Stimulated activated CD4-positive, alpha-beta T cell treated with anti-CD3 and anti-CD28 coated beads, Interleukin-12 subunit alpha, Interleukin-12 subunit beta, amount 100 ng/mL, for 4 hours (primary cell): ENCODE data around the gene AUTS2.
"Not testable (repeated sequence)": the region's sequence is repeated elsewhere in the genome, so short reads cannot be mapped to it uniquely, and the experiment has no call there.

ENCODE experiments used
- DNase-seq: peaks from one replicate; pipeline ENCODE4 v3.0.0-alpha.2; 2020

AUTS2 gene

DNA sequence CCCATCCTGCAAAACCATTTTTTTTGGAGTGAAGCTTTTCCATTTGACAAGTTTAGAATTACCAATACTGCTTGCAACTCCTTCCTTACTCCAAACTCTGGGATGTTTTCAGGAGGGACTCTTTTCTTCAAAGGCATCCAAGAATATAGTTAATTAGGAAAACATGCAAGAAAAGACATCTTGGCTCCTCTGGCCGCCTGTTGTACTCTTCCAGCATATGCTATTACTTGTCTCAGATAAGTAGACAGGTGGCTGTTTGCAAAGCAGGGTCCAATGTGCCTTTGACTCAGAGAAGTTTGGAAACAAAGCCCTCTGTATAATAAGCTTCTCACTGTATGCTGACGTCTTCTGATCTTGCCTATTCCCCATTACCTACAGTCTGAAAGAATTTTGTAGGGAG is 746.5 kb downstream of the AUTS2 start:
- no peak for DNase-seq

DNA sequence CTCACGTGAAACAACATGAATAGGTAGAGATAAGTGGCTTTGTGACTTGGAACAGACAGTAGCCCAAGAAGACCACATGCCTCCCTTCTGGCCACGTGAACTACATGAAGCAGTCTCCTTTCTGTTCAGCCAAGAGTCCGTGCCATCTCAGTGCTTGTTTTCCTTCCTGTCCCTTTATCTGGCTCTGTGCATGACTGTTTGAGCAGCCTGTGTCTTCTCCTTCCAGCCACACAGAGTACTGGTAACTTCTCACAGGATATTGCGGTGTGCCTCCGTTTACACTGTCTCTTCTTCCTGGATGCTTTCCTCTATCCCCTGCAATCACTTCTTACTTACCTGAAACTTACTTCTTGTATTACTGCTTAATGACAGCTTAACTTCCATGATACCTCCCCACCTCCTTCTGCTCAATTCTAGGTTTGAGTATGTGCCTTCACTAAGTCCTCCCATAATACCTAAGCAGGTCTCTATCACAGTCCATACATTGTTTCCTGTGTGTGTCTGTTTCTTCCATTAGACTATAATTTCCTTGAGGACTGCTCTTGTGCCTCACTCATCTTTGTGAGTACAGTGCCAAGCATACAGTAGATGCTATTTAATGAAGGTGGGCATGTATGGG is 748.7 kb downstream of the AUTS2 start:
- no peak for DNase-seq

DNA sequence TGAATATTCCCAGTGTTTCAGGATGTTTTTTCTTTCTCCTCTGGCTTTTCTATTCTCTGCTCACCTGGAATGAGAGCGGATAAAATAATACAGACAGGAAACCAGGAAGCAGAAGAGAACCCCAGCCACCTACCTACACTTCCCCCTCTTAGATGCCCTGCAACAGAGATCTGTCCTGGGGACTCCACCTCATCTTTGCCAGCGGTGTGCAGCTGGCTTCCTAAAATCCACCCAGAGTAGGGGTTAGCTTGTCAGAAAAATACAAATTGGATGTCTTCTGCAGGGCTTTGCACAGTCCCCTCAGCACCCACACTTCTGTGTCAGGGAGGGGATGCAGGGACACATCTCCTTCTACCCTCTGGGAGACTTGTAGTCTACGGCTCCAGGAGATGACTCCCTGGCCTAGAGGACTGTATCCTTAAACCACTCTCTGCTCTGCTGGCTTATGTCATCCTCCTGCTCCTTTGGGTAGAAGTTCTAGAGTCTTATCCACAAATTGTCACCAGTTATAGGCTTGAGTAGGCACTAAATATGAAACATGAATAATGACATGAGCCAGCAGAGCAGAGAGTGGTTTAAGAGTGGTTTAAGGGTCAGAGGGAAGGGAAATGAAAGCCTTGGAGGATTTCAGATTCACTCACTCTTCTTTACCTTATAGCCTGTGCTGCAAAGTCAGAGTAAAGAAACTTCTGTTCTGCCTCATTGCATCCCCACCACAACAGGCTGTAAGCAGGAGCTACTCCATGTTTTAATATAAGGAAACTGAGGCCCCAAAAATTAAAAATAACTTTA is 749.4 kb downstream of the AUTS2 start:
- DNase-seq = no peak

DNA sequence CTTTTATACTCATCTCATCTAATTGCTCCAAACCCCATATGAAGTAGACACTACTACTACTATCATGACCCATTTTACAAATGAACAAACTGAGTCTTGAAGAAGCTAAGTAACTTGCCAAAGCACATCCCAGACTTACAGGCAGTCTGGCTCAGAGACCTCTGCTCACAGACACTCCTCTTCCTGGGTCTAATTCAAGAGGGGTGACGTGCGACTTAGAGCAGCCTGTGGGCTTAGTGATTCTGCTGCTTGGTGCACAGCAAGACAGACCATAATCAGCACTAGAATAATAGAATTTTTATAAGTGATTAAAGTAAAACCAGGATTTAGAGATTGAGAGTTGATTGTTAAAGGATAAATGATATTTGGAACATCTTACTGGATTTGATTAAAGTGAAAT is 750.8 kb downstream of the AUTS2 start:
- no peak for DNase-seq

DNA sequence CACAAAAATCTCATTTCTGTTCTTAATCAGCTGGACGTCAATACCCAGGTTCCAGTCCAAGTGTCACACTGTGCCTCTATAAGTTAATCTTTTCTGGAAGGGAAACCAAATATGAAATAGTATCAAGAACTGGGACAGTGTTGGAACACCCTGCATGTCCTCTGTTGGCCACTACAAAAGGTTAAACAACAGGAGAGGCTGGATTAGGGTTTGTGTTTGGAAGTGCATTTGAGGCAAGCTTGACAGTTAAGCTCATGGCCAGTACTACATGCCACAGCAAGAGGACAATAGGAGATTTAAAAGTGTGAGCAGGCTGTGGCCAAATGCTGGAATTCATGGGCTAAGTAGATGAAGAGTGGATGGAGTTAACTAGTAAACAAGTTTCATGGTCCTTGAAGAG is 751.5 kb downstream of the AUTS2 start:
- DNase-seq = no peak

DNA sequence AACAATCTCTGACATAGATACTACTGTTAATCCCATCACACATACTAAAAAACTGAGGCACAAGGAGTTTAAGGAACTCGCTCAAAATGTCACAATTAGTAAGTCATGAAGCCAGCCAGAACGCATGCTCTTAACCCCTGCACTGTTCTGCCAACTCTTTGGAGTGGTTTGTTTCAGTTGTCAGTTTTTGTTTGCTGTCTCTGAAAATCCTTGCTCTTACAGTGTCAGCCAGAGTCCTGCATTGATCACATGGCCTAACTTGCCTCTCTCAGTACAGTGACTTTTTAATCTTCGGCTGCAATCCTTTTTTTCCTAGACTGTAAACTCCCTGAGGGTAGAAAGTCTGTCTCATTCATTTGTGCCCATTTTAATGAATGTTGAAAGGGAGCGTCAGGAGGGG is 753.8 kb downstream of the AUTS2 start:
- no peak for DNase-seq

DNA sequence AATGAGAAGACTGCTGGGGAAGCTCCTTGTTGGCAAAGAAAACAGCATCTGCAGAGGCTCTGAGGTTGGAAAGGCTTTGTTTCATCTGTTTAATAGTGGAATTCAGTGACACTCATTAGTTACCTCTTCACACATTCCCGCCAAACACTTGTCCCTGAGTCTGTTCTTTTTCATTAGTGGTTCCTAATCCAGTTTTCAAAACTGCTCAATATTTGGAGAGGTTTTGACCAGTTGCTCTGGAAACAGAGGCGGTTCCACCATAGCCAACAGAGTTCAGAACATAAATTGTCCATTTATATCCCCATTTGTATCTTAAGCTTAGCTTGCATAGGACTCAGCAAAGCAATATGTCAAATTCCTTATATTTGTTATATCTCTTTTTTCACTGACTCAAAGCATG is 754.6 kb downstream of the AUTS2 start:
- DNase-seq = no peak

DNA sequence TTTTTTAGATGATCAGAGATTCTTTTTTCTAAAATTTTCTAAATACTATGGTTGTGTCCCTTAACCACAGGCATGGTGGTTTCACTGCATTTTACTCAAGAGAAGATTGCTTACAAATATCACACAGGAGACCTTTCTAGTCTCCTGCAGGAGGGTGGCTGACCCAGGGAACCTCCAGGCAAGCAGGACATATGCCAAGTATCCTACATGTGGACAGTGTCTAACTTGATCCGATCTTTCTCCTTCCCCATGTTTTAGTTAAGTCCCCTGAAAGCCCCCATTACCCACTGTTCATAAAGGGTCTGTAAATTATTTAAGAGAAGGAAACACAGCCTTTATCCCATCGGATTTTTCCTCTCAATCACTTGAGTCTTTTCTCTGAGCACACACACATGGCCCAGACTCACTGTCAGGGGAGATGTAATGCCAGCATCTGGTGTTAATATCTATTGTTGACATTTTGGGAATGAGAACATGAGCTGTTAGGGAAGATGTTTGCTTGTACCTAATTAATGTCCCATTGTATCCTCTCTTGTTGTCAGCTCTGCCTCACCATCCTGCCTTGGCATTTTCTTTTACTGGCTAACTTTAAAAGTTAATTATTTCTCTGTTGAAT is 755.2 kb downstream of the AUTS2 start:
- DNase-seq = no peak

DNA sequence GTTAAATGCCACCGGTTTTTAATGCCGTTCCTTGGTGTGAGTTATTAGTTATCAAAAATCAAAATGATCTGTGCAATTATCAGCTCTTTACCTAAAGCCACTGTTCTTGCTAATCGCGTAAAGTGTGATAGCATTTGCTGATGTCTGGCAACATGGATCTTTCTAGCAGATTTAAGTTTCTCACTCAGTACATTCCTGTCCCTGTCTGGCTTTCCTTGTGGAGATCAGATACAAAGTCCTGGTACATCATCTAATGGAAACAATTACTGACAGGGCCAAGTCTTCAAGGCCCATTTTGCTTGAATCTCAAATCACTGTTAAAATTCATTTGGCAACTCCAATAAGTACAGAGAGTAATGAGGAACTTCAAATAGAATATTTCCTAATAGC is 755.7 kb downstream of the AUTS2 start:
- DNase-seq = no peak

DNA sequence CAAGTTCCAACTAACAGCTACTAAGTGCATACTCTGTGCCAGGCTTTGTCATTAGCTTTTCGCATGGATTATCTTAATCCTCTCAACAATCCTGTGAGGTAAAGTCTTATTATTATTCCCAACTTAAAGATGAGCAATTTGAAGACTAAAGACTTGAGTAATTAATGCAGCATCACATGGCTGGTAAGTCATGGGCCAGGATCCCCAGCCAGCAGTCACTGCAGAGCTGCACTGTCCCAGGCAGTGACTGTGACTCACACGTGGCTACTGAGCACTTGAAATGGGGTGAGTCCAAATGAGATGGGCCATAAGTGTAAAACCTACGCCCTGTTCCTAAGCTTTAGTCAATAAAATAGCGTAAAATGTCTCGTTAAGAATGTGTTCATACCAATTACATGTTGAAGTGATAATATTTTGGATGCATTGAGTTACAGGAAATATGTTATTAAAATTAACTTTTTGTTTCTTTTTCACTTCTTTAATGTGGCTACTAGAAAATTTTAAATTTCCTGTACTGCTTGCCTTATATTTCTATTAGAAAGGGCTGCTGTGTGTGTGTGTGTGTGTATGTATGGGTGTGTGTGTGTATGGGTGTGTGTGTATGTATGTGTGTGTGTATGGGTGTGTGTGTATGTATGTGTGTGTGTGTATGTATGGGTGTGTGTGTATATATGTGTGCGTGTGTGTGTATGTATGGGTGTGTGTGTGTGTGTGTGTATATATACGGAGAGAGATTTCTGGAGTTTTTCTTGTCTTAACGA is 756.3 kb downstream of the AUTS2 start:
- no peak for DNase-seq

DNA sequence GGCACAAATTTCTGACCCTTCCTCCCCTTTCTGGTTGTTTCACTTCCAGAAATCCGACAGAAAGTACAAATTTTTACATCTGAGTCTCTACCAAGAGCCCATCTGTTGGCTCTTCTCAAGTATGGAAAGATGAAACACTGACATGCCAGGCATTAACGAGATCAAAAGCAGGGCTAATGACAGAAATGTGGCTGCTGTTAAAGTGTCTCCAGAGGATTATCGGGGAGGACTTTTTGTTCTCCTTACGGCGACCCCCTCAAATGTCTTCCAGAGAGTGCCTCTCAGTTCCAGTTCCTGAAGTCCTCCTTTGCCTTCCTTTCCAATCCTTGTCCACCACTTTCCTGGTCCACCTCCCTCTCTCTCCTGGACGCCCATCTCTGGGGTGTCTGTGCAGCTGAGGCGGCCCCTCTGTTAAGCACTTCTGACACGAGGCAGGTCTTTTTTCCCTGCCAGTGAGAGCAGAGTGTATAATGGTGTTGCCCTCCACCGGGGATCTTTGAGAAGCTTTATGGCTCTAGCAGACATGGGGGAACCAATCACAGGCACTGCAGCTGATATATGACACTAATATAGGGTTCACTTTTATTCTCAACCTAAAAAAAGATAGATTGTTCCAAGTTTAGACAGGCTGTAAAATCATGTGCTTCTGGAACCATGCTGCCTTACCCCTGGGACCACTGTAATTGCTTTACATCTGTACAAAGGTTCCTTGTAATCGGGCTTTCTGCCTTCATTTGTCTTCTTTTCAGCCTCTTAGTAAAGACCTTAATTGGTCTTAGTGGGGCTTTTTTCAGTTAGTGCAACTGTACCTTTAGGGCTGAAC is 757.1 kb downstream of the AUTS2 start:
- DNase-seq = no peak

DNA sequence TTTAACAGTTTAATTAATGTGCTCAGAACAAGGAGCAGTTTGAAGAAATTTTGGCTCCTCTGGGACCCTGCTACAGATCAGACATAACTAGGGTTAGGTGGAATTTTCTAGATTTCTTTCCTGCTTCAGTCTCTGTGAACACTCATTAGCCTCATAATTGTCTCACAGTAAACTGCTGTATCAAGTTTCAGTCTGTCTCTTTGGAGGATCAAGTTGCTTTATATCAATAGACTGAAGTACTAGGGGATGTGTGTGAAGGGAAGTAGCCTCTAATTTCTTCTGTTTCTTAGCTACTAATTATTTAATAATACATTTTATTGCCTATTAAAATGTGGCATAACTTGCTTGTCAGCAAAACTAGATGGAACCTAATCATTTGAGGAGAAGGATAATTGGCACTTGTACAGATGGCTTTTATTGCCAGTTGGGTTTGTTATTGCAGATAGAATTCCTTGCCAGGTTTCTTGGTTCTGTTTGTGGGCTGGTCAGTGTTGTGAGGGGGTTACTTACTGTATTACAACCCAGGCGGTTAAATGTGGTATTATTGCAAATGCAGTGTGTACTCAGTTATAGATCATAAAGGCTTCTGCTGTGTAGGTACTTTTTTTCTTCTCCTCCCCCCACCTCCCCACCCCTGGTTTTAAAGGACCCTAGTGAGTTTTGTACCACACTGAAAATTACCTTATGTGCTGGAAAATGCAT is 758.0 kb downstream of the AUTS2 start:
- DNase-seq = no peak

DNA sequence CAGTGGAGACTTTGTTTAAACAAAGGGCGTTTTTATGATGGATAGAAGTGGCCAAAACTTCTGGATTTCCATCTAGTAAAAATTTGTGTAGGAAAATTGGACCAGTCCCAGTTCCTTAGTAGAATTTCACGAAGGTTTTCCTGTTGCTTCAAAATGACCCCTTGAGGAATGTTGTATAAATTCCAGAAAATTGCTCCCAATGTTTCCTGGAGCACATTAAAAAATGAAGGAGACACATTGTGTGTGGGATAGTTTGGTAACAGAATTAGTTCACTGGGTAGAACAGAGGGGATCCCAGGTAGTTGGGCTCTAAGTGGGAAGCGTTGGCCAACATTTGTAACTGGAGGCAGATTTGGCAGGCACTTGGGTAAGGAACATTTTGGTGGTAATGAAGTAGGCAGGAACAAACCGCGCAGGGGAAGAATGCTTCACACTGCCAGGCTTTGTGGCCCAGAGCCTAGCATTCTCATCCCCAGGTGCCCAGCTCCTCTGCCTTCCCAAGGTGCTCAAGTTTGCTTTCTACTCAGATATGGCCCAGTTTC is 758.6 kb downstream of the AUTS2 start:
- DNase-seq = no peak

DNA sequence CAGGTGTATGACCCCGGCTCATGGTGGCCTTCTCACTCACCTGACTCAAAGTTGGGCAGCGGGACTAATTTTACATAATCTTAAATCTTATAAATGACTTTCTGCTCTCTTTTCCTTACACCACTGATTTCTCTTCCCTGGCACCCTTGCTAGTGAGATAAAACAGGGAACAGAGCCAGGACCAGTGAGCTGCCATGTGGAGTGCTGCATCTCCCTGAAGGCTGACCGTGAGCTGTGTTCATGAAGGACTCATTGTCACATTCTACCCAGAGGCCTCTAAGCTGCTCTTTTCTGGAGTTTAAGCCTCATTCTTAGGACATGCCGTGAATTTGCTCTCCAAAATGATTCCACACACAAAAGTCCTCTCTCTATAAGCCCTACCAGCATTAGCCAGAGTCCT is 762.3 kb downstream of the AUTS2 start:
- DNase-seq = no peak

DNA sequence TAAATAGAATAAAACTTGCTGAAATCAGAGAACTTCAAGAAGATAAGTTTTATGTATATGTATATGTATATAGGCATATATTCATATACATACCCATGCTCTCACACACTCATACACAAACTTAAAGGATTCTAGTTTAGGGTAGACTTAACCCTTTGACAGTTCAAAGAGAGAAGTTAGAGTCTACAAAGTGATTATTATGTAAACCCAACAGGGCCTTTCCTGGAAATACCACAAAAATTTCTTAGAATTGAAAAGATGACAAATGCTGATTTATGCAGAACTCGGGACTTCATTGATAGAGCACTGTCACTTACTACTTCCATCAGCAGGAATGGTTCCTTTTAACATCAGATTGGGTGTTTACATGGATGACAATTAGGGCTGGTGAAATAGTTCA is 763.5 kb downstream of the AUTS2 start:
- no peak for DNase-seq

DNA sequence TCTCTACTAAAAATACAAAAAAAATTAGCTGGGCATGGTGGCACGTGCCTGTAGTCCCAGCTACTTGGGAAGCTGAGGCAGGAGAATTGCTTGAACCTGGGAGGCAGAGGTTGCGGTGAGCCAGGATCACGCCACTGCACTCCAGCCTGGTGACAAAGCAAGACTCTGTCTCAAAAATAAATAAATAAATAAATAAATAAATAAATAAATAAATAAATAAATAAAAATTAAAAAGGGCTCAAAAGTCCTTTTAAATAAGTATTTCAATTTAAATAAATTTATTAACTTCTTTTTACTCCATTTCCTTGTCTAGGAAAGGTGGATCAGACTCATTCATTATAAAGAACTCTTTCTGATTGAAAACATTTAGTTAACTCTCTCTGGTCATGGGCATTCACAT is 766.1 kb downstream of the AUTS2 start:
- not testable (repeated sequence) for DNase-seq

DNA sequence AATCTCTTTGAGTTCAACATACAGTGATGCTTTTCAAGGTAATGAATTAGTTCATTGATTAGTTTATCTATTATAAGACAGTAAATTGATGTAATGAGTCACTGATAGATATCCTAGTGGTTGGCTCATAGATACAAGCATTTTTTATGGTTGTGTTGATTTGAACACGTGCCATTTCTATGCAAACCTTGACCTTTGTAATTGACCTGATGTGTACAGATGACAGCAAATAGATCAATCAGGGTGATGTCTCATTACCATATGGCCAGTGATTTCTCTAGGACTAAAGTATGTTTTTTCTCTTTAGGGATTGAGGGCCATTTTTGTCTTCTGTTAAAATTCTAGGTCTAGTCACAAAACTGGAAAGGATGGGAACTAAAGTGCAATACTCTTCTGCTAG is 773.4 kb downstream of the AUTS2 start:
- DNase-seq = no peak

DNA sequence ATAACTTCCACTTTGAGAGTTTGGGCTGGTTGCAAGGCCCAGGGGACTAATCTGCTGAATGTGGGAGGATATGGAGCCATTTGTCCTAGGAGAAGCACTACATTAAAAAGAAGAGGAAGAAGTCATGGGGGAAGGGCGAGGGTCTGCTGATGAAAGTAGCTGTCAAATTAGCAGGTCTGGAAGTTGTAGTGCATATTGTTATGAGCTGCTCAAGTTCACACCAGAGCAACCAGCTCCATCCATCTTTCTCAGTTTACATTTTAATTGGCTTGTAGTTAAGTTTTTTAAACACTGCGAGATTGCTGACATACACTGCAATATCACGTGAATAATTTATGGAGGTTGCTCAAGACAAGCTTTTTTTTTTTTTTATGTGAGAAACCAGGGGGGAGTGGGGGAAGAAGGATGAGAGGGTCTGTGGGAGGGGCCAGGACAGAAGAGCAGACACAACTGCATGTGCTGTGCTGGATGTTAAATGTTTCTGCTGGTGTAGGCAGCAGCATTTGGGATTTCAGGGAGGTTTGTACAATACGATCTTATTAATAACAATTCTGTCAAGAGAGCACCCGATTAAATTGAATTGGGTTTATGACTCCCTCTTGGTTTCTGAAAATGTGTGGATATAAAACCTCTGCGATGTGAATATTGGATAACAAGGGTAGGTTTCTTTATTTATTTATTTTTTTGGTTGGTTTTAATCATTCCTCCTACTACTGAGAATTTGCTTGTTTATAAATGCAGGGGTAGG is 774.7 kb downstream of the AUTS2 start:
- no peak for DNase-seq

DNA sequence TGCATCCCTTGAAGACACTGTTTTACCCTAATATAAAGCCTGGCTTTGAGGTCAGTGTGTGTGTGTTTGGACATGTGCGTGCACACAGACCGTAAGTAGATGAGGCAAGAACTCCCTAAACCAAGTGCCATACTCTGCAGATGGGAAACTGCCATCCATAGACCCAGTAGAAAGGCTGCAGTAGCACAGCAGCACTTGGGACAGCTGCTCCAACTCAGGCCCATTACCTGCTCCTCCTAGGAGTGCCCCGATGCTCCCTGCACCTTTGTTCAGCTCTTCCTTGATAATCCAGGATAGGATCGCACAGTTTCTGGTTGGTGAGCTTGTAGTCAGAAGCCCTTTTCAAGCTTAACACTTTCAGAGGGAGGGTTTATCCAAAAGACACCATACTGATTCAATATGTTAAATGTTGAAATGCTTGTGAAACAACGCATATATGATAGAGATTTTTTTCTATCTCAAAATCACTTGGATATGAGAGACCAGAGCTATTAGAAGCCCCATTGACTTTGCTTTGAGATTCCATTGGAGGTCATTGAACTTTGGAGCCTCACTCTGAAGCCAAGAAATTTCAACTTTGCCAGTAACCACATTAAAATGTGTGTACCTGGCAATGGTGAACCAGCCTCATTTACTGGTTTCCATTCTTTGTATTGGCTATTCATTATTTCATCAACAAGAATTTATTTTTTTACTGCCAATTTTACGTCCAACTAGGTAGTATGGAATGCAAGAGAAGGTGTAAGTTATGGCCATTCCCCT is 776.7 kb downstream of the AUTS2 start:
- DNase-seq = no peak

DNA sequence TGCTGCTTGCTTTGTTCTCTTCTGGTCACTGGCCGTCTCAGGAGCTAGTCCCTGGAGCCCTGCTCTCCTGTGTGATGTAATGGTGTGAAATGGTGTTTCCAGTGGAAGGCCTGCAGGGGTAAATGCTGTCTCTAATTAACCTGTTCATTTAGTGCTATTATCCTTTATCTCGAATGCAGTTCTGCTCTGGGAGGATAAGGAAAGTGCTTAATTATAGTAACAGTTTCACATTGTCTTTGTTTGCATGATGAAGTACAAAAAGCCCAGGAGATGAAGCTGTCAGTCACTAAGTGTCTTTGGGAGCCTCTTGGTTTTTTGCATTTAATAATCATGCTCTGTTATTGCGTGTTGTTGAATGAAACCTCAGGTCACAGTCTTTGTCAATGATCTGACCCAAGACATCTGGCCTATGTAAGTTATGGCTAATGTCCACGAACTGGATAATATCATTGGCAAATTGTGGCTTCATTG is 778.3 kb downstream of the AUTS2 start:
- DNase-seq = no peak
